Measurements from ENCODE around the gene AMELX.

The AMELX gene

GRCh38 chrX:11311706-11312105 is 18.5 kb downstream of the AMELX start:
- no peak for DNase-seq

GRCh38 chrX:11319806-11320520 is 26.8 kb downstream of the AMELX start:
- no peak for DNase-seq

- DNase-seq, result no peak
These were observed 28.8 kb downstream of the AMELX start for GRCh38 chrX:11321986-11322385.

GRCh38 chrX:11328134-11328533 is 34.9 kb downstream of the AMELX start:
- no peak for DNase-seq

- no peak for DNase-seq
These were observed 35.8 kb downstream of the AMELX start for GRCh38 chrX:11329021-11329420.

GRCh38 chrX:11331788-11332187 is 38.6 kb downstream of the AMELX start:
- DNase-seq, result no peak

- DNase-seq, result no peak
These were observed 41.0 kb downstream of the AMELX start for GRCh38 chrX:11334165-11334564.

- no peak for DNase-seq
These were observed 43.0 kb downstream of the AMELX start for GRCh38 chrX:11336201-11336600.

- no peak for DNase-seq
These were observed 44.2 kb downstream of the AMELX start for GRCh38 chrX:11337292-11338009.

- DNase-seq, result no peak
These were observed 48.3 kb downstream of the AMELX start for GRCh38 chrX:11341274-11342201.

GRCh38 chrX:11342673-11343072 is 49.5 kb downstream of the AMELX start:
- no peak for DNase-seq

GRCh38 chrX:11346121-11346682 is 53.0 kb downstream of the AMELX start:
- no peak for DNase-seq

- DNase-seq, result no peak
These were observed 54.1 kb downstream of the AMELX start for GRCh38 chrX:11347300-11347699.

GRCh38 chrX:11349020-11349419 is 55.8 kb downstream of the AMELX start:
- DNase-seq, result no peak

GRCh38 chrX:11349661-11350337 is 56.6 kb downstream of the AMELX start:
- DNase-seq, result no peak
